ENCODE data around the gene TNFRSF1B.
A peak's percentile ranks its signal among the peaks of the same experiment; 100 is the strongest.

- TF ChIP-seq CTCF (IDR thresholded peaks at IDR 0.05) (peak; percentile 30 to 55 (median 42)), POLR2A (IDR thresholded peaks at IDR 0.05) (no peak), EP300 (IDR thresholded peaks at IDR 0.05) (no peak), POLR2AphosphoS5 (IDR thresholded peaks at IDR 0.05) (peak; percentile 51 to 61)
These were observed 30.1 kb downstream of the TNFRSF1B start for GRCh38 chr1:12196641-12197482.
